HCEC 1CT (cell line): Measurements from ENCODE around the gene EBF3.

Experiments used
- DNase-seq: peaks from one replicate; pipeline ENCODE4 v3.0.0-alpha.2; 2017

The EBF3 gene

DNA sequence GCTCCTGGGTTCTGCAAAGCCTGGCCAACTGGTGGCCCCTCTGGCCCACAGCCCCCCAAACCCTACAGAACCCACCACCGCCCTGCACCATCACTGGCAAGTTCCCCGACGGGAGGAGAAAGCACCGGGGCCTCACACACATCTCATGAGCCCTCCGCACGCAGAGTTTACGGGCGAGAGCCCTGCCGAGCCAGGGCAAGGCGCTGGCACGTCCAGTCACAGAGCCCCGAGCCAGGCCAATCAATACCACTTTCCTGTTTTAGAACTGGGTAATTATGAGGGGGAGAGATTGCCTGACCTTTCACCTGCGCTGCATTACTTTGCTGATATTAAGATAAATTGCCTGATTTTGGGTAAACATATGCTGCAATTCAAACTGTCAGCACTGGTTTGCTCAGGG lies 113.3 kb downstream of the EBF3 start:
- DNase-seq = no peak

DNA sequence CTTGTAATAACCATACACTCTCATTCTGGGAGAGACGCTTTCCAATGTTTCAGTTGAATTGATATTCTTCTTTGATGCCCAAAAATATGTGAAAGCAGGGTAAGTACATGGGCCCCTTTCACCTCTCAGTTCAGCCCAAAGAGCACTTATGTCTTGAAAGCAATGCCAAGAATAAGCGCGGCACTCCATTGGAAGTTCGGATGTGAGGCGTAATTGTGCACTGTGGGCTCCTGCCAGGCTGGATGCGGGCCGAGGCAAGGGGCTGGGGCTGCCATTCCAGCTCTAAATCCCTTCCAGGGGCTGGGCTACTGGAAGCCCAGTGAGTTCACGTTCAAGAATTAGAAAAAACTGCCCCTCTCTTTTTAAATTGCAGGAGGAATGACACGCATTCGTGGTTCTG lies 113.8 kb downstream of the EBF3 start:
- DNase-seq = no peak

DNA sequence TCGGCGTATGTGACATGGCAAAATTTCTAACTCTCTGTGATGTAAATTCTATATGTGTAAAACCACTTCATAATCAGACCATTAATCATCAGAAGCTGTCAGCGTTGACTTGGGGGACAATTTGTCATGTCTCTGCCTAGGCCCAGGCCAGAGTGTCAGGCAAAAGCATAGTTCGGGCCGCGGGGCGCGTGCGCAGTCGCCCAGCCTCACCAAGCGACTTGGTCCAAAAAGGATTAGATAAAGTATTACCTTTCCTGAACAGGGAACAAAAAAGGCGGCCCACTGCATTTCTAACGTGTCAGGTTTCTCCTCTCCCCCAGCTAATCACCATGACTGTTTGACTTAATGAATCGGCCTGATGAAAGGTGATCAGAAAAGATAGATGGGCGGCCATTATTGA lies 114.2 kb downstream of the EBF3 start:
- DNase-seq = no peak

DNA sequence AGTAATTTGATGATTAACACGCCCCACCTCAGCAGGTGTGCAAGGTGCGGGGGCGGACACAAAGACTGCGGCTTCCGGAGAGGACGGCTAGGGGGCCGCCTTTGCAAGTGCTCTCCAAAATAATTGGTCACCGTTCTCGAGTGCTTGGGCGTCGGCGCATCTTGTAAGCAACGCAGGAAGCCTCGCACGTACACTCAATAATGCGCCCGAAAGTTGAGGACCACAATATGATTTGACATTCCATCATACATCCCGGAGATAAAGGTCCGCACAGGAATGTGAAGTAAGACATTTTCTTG lies 114.7 kb downstream of the EBF3 start:
- no peak for DNase-seq

DNA sequence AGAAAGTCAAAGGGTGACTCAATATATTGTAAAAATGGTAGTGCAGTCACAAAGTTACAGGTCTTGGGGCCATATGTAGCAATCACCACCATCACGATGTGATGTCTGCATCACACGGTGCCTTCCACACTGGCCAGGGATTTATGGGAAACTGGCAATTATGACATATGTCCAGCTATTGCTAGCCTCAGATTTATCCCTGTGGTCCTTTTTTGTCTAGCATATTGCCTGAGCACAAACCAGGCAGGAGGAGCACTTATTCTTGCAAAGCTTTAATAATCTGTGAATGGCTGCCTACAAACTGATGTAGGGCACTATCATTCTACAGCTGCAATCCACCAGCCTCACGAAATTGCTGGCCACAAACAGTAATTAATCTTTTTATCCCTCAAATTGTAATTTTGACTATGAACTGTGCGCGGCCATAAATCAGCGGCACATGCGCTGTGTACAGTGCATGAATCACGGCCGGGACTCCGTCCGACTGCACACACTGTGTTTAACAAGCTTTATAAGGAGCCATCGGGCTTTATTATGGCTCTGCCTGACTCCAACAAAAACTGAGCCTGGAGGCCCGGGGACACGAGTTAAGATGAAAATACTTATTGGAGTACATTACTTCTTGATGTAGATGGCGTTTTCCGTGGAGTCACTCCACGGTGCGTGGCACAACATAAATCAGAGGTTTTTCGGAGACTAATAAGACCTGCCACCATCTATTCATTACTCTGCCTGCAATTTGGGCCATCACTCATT lies 115.2 kb downstream of the EBF3 start:
- no peak for DNase-seq

DNA sequence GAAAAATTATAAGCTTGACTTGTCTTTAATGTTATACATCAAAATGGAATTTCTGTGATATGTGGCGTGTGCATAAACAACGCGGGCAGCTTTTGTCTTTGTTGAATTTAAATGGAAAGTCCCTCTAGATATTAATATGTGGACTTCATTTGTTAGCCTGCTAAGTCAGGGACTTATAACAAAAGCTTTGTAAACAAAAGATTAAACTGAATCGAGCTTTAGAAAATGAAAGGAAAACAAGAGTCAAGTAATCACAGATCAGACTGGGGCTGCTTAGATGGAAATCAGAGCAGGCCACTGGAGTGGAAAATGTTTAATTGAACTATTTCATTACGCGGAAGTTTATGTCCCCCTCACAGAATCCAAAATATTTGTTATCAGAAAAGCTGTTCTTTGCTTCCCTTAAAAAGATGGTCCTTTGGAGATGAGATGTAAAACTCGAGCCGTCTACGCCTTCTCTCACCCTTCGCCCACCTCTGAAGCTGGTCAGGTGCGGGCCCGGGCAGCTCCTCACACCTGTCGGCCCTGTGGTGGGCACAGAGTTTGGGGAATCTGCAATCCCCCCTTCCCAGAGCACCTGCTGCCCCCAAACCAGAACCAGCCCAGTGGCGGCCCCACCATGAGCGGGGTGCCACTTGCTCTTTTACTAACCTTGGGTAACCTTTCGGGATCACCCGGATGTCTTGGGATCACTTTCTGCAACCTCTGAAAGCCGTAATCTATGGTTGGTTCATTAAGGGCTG lies 116.2 kb downstream of the EBF3 start:
- DNase-seq = no peak

DNA sequence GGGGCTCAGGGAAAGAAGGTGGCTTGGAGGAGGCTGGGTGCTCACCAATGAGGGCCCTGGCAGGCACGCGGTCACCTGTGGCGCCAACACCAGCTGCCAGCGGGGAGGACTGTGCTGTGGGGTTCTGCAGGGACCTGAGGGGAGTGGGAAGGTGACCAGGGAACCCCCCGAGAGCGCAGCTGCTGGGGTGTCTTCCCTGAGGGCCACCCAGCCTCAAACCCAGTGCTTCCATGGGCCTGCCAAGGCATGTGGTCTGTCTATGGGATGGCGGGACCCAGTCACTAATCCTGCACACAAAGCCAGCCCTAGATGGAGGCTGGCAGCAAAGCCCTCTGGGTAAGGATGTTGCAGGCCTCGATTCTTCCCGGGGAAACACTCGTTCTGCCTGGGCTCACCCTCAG lies 117.1 kb downstream of the EBF3 start:
- DNase-seq = no peak

DNA sequence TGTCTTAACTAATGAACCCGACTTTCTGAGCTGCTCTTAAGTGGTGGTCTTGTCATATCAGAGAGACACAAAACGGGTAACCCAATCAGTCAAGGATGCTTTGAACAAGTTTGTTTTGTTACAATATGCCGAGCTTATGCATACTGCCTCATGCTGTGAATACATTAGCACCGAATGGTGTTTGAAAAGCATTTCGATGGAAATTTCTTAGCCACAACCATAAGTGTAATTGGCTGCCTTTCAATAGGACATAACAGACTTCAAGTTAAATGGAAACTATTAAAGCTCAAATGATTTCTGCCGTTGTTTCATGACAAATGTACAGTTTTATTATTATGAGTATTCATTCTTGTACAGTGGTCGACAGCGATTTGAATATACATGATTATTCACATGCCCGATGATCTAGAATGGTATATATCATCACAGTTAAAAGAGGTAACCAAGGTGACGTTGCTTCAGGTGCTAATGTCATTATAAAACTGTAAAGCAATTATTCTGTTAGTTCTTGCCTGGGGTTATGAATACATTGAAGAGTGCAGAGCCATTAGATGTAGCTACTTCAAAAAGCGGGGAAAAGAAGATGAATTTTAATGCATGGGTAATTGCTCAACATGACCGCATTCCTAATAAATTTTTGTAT lies 118.8 kb downstream of the EBF3 start:
- DNase-seq = no peak

DNA sequence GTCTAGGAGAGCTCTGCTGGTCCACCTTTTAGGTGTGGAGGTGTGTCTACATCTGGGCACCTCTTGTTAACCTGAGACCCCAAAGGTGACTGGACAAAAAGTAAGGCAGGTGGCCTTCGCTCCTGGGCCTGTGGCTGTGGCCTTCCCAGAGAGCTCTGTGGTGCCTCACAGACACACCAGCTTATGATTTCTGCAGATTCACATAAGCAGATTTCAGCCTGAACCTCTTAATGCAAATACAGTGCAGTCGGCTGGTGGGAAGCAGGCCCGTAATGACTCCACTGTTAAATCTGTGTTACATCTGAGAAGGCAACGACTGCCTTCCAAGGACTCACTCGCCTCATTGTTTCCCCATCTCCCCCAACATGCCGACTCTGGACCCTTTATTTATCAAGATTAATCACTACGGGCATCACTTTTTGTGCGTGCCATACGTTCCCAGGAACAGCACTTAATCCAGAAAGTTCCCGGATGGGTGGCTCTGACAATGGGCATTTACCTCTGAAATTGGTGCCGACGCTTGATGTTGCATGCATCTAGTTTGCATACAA lies 119.8 kb downstream of the EBF3 start:
- DNase-seq = no peak

DNA sequence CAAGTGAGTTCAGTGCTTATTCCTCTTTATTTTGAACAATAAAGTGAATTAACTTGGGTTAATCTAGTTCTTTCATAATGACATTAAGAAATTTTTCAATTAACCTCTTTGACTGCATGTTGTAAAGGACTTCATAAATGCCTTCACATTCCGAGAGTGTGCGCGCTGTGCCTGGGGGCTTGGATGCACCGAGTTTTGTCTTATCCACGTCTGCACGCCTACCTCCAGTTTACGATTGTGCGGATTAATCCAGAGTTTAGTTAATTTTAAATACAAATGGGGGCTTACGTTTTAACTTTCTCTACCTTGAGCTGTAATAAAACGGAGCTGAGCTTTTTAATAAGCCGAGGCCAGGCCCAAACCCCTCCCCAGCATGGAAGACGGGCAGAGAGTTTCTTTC lies 120.4 kb downstream of the EBF3 start:
- DNase-seq = no peak

DNA sequence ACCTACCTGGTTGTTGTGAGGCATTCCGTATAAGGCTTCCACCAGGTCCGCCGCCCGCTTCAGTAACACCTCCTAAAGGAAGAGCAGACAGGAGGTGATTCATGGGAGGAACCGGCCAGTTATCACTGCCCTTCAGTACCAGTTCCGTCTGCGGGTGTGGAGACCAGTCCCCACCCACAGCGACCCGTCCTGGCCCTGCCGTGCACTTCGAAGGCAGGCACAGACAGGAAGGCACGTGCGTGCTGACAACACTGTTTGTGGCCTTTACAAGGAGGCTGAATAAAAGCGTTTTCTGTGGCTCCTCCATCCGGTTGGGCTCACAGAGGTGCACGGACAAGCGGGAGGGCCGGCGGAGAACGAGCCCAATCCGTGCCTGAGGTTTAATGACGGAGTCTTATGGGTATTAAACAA lies 120.9 kb downstream of the EBF3 start:
- DNase-seq = no peak

DNA sequence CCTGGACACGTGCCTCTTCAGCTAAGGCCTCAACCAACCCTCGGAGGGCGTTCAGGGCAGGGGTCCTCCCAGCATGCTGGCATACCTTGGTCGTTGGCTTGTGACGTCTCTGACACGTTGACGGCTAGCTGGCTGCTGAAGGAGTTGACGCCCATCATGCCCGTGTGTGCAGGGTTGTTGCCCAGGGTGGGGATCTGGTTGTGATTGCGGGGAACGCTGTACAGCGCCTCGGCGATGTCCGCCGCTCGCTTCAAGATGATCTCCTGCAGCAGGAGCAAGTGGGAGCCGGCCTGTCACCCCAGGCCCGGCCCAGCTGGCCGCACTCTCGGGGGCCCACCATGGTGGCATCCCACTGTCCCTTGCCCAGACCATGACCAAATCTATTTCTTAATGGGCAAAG lies 122.0 kb downstream of the EBF3 start:
- DNase-seq = no peak

DNA sequence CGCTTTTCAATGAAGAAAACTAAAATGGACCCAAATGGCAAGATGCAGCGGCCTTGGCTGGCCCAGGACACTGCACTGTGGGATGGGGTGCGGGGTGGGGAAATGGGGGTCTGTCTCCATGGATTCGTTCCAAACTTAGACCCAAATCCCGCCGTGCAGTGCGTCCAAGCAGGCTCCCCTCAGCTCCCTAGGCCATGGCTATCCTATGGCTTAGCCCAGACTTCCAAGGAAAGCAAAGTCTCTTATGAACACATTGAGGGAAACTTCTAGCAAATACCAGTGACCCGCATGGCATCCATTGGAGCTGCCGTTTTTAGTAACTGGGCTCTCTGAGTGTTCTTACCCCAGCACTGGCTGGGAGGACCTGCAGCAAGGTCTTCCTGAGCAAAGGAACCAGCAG lies 122.5 kb downstream of the EBF3 start:
- DNase-seq = no peak

DNA sequence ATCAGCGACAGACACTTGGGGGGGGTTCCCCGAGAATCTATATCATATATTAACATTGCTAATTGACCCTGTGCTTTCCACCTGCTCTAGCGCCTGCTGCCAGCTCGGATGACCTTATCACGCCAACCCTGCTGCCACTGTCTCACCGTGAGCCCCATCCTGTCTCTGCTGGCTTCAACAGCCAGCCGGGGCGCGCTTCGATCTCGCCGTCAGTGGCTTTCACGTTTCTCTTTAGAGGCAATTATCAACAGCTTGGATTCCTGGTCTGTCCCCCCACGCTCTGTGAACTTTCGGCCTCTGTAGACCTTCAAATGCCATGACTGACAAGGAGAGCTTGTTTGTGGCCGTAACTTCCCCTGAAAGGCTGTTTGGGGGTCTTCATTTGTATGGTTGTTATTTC lies 123.0 kb downstream of the EBF3 start:
- DNase-seq = no peak

DNA sequence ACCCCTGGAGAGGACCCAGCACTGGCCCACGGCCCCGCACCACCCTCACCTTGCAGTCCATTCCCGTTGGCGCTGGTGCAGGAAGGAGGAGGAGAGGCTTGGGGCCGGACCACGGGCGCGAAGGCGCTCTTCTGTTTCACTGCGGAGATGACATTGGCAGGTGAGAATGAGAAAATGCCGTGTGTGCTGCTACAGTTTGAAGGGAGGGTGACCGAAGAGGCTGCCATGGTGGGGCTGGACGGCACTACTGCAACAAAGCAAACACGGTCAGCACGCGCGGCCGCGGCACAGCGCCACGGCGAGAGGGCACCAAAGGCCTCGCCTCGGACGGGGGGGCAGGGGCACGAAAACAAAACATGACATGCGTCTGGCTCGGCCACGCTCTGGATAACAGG lies 123.9 kb downstream of the EBF3 start:
- DNase-seq = no peak

DNA sequence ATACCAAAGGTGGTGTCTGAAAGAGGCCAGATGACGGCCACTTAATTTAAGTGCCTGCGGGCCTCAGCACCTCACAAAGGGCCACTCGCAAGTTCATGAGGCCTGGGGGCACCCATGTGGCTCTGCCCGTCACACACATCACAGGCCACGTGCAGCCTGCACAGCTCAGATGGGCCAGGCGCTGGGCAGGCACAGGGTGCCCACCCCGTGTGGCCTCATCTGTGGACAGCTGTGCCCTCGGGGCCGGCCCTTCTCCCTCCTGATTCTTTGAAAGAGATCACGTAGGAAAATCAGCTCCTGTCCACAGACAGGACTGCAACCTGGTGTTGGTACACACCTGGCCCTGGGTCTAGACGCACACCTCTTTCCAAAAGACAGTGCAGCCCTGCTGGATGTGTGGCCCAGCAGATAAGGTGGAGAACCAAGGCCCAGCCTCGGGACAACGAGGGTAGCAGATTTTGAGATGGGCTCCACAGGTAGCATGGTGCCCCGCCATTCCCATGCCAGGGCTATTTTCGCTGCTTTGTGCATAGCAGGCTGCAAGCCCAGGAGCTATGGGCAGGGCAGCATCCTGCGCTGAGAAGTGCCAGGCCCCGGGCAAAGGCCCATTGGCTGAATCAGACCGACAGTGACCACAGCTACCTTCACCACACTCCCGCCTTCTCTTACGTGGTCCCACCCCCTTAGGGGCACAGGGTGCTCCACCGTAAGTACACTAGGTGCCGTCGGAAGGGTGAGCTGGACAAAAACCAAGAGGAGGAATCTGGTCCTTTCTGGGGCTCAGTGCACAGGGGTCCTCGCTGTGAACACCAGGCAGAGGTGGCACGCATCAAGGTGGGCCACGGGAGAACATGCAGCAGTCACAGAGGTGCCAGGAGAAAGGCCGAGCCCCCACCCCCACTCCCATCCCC lies 124.5 kb downstream of the EBF3 start:
- no peak for DNase-seq

DNA sequence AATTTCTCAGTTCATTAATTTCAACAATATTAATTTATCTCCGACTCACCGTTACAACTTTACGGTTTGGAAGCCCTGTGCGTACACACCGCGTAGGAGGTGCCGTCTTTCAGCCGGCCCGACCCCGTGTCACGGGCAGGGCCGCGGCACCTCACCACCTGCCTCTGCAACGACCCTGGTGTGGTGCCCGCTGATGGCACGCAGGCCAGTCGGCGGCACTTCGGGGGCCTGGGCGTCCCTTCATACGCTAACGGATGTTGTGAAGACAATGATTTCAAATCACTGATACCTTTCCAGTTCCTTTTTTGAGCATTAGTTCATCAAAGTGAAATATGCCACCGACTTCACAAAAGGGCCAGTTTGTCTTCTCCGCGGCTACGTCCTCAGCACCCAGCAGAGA lies 125.3 kb downstream of the EBF3 start:
- no peak for DNase-seq

DNA sequence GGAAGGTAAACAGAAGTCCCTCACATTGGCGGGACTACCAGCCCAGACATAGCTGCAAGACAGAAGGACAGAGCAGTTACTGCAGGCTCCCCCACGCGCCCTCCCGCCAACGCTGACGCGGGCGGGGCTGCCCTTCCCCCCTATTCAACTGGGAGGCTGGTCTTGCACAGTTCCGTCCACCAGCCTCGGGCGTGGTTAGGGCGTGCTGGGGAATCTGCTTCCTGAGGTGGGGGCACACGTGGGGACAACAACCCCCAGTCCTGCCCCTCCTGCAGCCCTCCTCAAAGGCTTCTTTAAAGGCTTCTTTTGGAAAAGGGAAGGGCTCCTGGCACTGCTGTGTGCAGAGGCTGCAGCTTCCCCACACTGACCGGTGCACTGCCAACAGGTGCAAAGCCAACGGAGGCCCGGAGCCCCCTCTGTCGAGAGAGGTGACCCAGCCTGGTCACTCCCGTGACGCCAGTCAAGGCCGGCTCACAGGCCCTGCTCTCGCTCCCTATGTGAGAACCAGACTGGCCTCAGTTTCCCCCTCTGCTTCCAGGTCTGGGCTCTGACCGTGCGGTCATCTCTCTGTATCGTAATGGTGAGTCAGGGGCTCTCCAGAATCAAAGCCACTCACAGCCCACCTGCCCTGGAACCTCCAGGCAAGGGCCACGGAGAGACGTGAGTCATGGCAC lies 126.0 kb downstream of the EBF3 start:
- DNase-seq = no peak

DNA sequence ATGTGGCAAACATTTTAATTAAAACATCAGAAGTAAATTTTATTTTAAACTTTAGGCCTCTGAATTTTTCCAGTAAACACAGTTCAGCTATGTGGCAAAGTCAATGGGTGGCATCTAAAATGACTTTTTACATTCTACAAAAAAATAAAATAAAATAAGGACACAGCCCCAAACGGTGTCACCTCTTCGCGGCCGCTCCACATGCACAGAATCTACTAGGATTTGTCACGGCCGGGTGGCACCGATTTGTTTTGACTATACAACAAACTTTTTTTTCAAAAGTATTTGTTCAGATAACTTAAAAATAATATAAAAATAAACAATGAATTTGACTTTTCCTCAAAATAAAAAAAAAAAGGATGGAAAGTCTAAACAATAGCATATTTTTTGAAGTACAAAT lies 127.8 kb downstream of the EBF3 start:
- no peak for DNase-seq

DNA sequence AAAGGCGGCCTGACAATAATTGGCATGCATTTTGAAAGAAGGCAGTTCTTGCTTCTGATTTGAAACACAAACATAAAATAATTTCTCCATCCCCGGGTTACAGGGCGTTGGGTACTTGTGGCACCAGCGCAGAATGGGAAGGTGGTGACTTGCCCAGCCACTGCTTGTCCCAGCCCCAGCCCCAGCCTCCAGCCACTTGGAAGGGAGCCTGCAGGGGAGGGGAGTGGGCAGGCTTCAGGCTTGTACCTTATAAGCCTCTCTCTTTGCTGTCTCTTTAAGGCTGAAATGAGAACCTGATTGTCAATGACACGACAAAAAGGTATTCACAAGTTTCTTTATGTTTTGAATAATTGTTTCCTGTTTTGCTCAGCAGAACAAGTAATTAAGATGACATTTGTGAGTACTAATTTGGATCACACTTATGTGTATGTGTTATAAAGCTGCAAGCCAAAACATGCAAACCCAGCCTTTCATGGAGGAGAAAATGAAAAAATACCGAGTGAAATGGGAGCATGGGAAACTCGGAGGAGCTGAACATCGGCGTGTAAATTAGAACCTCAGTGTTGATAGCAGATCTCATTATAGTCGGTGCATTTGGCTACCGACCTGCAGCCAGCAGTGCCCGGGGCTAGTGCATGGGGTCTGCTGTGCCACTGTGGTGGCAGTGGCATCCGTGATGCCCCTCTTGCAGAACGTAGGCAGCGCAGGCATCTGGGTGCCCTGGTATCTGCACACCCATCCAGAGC lies 129.9 kb downstream of the EBF3 start:
- DNase-seq = no peak

DNA sequence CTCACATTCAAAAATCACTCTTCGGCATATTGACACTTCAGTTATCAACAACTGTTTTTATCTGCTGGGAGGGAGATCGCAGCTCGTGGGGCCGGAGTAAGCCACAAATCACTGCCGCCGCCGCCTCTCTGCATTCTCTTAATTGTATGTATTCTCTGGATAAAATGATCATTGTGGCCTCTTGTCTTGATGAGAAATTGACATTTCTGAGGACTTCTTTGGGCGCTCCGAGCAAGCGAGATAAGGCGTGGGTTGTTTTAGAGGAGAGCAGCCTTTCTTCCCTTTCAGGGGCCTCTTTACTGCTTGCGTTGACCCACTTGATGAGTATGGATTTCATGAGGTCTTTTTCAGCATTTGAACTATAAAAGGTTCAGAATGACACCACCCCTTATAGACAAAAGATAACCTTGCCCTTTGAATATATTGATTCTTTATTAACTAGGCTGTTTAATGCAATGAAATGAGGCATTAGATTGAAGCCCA lies 130.6 kb downstream of the EBF3 start:
- no peak for DNase-seq
